K562 (cell line): ENCODE results near the gene ABLIM2. TPM values are rescaled to one million over a fixed set of nuclear protein-coding genes. Genes with fewer than 3 reads are reported as not detected.

ENCODE experiments used
- ATAC-seq: fragments of 200-7000 bp; cut with Tn5 transposase; 3 replicates; pipeline ENCODE4 v1.9.1; 2020; ENCODE audit warnings: moderate library complexity
- BruUV-seq: library from RNA; stranded (reverse); fragments of 400-500 nt; replicated peaks from 2 replicates; lab custom pipeline; 2021; lab: Mats Ljungman, UMichigan
- CTCF ChIA-PET: fragments of 300-600 bp; formaldehyde crosslinking; extraction: SDS; loops from one replicate; lab custom pipeline; 2021; ENCODE audit warnings: low intra/inter-chr PET ratio; lab: Yijun Ruan, JAX
- POLR2A ChIA-PET: fragments of 300-600, 350-650 bp; sonication (Branson Sonifier 250); formaldehyde crosslinking; extraction: SDS; loops from one replicate; lab custom pipeline; 2021; ENCODE audit warnings: antibody characterized with exemption, inconsistent platforms; lab: Yijun Ruan, JAX
- DNase-seq, 4 experiments: peaks; one replicate each; pipeline versions ENCODE4 v3.0.0 to v3.0.0-alpha.2; 2011 to 2018; ENCODE audit warnings: low spot score in 3 of 4, mixed read lengths in 3 of 4; ENCODE audit errors: extremely low read depth in 1 of 4
- FAIRE-seq: peaks from 2 replicates; lab custom pipeline; 2011; peaks lifted over from hg19 to GRCh38; lab: Jason Lieb, UNC
- H2AFZ ChIP-seq: 2 replicates; pipeline ENCODE4 v1.6.0; 2011; ENCODE audit warnings: low read depth, low read length, control low read depth, inconsistent platforms
- H3K27ac ChIP-seq: fragments of 200-600 bp; 3 replicates; pipeline ENCODE4 v1.8.0; 2011; ENCODE audit warnings: low read depth, mild to moderate bottlenecking, control low read depth, inconsistent platforms, low read length, moderate library complexity, mixed read lengths; ENCODE audit errors: extremely low read depth
- H3K27me3 ChIP-seq, 2 experiments: fragments of 300-600 bp in 1 of 2; 2 replicates in 1 of 2; 3 replicates in 1 of 2; pipeline versions ENCODE4 v1.6.0 to v1.8.0; 2011; ENCODE audit warnings: inconsistent platforms in 2 of 2, low read length in 2 of 2, mild to moderate bottlenecking in 1 of 2, mixed read lengths in 1 of 2, moderate library complexity in 1 of 2; ENCODE audit not compliant: control insufficient read depth in 2 of 2, insufficient read depth in 2 of 2
- H3K36me3 ChIP-seq: fragments of 300-600 bp; 3 replicates; pipeline ENCODE4 v1.8.0; 2011; ENCODE audit warnings: mild to moderate bottlenecking, low read length, inconsistent platforms; ENCODE audit not compliant: control insufficient read depth, insufficient read depth
- H3K4me1 ChIP-seq, 2 experiments: fragments of 200-600 bp in 1 of 2; replicated peaks in 1 of 2; 2 replicates in 1 of 2; 3 replicates in 1 of 2; pipeline versions ENCODE4 v1.5.1 to v1.8.0; 2011; ENCODE audit warnings: inconsistent platforms in 2 of 2, low read length in 2 of 2, mild to moderate bottlenecking in 1 of 2, mixed read lengths in 1 of 2, moderate library complexity in 1 of 2; ENCODE audit not compliant: control insufficient read depth in 2 of 2, insufficient read depth in 2 of 2
- H3K4me2 ChIP-seq: 2 replicates; pipeline ENCODE4 v1.6.1; 2011; ENCODE audit warnings: low read length, control low read depth, inconsistent platforms, mixed read lengths; ENCODE audit not compliant: insufficient read depth
- H3K4me3 ChIP-seq: fragments of 200-600 bp; sonication (generic), shearing (Covaris generic); 2 replicates; pipeline ENCODE4 v1.5.1; 2016; ENCODE audit warnings: control low read depth, inconsistent platforms
- H3K79me2 ChIP-seq: fragments of 200-600 bp; 3 replicates; pipeline ENCODE4 v1.8.0; 2011; ENCODE audit warnings: low read length, inconsistent platforms; ENCODE audit not compliant: control insufficient read depth, insufficient read depth
- H3K9ac ChIP-seq, 2 experiments: 2 replicates each; pipeline versions ENCODE4 v1.6.0 to v1.6.1; 2011; ENCODE audit warnings: low read depth in 2 of 2, low read length in 2 of 2, control low read depth in 1 of 2, inconsistent platforms in 1 of 2, mild to moderate bottlenecking in 1 of 2, mixed read lengths in 1 of 2; ENCODE audit not compliant: insufficient read depth in 1 of 2
- H3K9me1 ChIP-seq: one replicate; pipeline ENCODE4 v1.6.0; 2011; ENCODE audit warnings: inconsistent platforms, mild to moderate bottlenecking, low read length, moderate library complexity; ENCODE audit not compliant: control insufficient read depth, insufficient read depth
- H3K9me3 ChIP-seq: replicated peaks from 2 replicates; pipeline ENCODE4 v1.5.1; 2011; ENCODE audit warnings: low read depth, low read length, inconsistent platforms; ENCODE audit not compliant: control insufficient read depth, insufficient read depth
- H4K20me1 ChIP-seq: replicated peaks from 2 replicates; pipeline ENCODE4 v1.6.1; 2011; ENCODE audit warnings: low read length, inconsistent platforms, mixed read lengths; ENCODE audit not compliant: control insufficient read depth, insufficient read depth
- HIVEP1 ChIP-seq: fragments of 250-450 bp; sonication (Bioruptor Pico); IDR thresholded peaks from 2 replicates; pipeline ENCODE4 v1.4.0; 2020; ENCODE audit warnings: mild to moderate bottlenecking
- HMBOX1 ChIP-seq: sonication (generic); IDR thresholded peaks from 2 replicates; pipeline ENCODE4 v1.6.1; 2016
- MYNN ChIP-seq, 2 experiments: sonication (generic); formaldehyde crosslinking in 1 of 2; IDR thresholded peaks; 2 replicates each; pipeline versions ENCODE4 v1.5.0 to v1.6.1; 2016 to 2020; ENCODE audit warnings: antibody characterized with exemption in 1 of 2, missing genetic modification reagents in 1 of 2
- NELFE ChIP-seq: IDR thresholded peaks from 2 replicates; pipeline ENCODE4 v1.6.1; 2011; ENCODE audit warnings: mild to moderate bottlenecking; ENCODE audit not compliant: insufficient read depth, insufficient read length
- NEUROD1 ChIP-seq: fragments of 150-350 bp; IDR thresholded peaks from 2 replicates; pipeline ENCODE4 v1.6.1; 2014; ENCODE audit warnings: borderline replicate concordance, low read length, low read depth; ENCODE audit not compliant: partially characterized antibody
- NFATC3 ChIP-seq: fragments of 450-650 bp; IDR thresholded peaks from 2 replicates; pipeline ENCODE4 v1.6.1; 2017; ENCODE audit warnings: mild to moderate bottlenecking
- PHTF2 ChIP-seq: fragments of 250-450 bp; sonication (Bioruptor Pico); IDR thresholded peaks from 2 replicates; pipeline ENCODE4 v1.5.0; 2021; ENCODE audit warnings: mild to moderate bottlenecking
- SMARCA5 ChIP-seq: fragments of 450-650 bp; IDR thresholded peaks from 2 replicates; pipeline ENCODE4 v1.6.1; 2016
- TGIF2 ChIP-seq: sonication (generic); formaldehyde crosslinking; IDR thresholded peaks from 2 replicates; pipeline ENCODE4 v1.8.1; 2022; ENCODE audit warnings: mild to moderate bottlenecking, missing genetic modification reagents, moderate library complexity
- ZBTB7A ChIP-seq: IDR thresholded peaks from 2 replicates; pipeline ENCODE4 v1.6.1; 2011; ENCODE audit warnings: low read depth, mild to moderate bottlenecking, low read length, moderate library complexity, borderline replicate concordance; ENCODE audit not compliant: control insufficient read depth
- ZFP36 ChIP-seq: fragments of 150-350 bp; IDR thresholded peaks from 2 replicates; pipeline ENCODE4 v1.6.1; 2018; ENCODE audit warnings: low read length, low read depth; ENCODE audit not compliant: partially characterized antibody
- ZNF165 ChIP-seq: fragments of 250-450 bp; sonication (Bioruptor Pico); IDR thresholded peaks from 2 replicates; pipeline ENCODE4 v1.4.0; 2020; ENCODE audit warnings: borderline replicate concordance
- WGBS: fragments of 100-300 bp; shearing (Covaris generic); methylation state at CpG from one replicate; pipeline ENCODE4 v1.1.6; 2016; ENCODE audit warnings: low coverage, mixed read lengths; ENCODE audit not compliant: insufficient coverage; ENCODE audit errors: missing lambda C conversion rate; 5-methylcytosine and 5-hydroxymethylcytosine counted together
- in situ Hi-C: fragments of 300-500 bp; cut with MboI; formaldehyde crosslinking; loops from 4 replicates; pipeline ENCODE4 v1.15.0; 2018; ENCODE audit warnings: inconsistent platforms, mixed read lengths
- intact Hi-C: fragments of 100-400 bp; cut with micrococcal nuclease; formaldehyde crosslinking; loops from 2 replicates; pipeline ENCODE4 v1.14.2; 2022
- polyA plus RNA-seq, 8 experiments: library from polyadenylated mRNA; depleted of rRNA in 4 of 8; stranded (reverse) in 5 of 8; unstranded in 3 of 8; fragments of >200 nt; fragmentation: Nextera tagmentation in 2 of 8; fragmentation: Illumina TruSeq in 1 of 8; extraction: Ambion mirVana in 2 of 8; extraction: Trizol in 1 of 8; gene quantifications; 2 replicates each; pipeline versions ENCODE4 v1.2.1 to v1.2.3, GENCODE V29; 2011 to 2014; ENCODE audit warnings: inconsistent platforms in 1 of 8, missing spikeins in 1 of 8
- total RNA-seq, 7 experiments: library from RNA; depleted of rRNA in 6 of 7; stranded (reverse); fragments of >200 nt in 6 of 7; fragmentation: Illumina TruSeq in 2 of 7; extraction: Trizol in 2 of 7; gene quantifications; 2 replicates each; pipeline versions ENCODE4 v1.2.1 to v1.2.3, GENCODE V29; 2011 to 2021; ENCODE audit warnings: low replicate concordance in 1 of 7
- TF ChIP-seq, protein P1 (sequence below): sonication (generic); formaldehyde crosslinking; IDR thresholded peaks from 2 replicates; pipeline ENCODE4 v1.8.0; 2022; ENCODE audit warnings: missing genetic modification reagents, mild to moderate bottlenecking, moderate library complexity, borderline replicate concordance
- TF ChIP-seq, protein P2 (sequence below): fragments of 200-800 bp; sonication (Bioruptor generic); IDR thresholded peaks from 2 replicates; pipeline ENCODE4 v1.6.1; 2017; ENCODE audit warnings: missing genetic modification characterization, missing compliant biosample characterization
- TF ChIP-seq, protein P3 (sequence below), 2 experiments: fragments of 250-450 bp in 1 of 2; fragments of 450-650 bp in 1 of 2; sonication (Bioruptor Pico) in 1 of 2; IDR thresholded peaks; 2 replicates each; pipeline versions ENCODE4 v1.6.1 to v1.8.0; 2016 to 2021; ENCODE audit warnings: mild to moderate bottlenecking in 2 of 2, moderate library complexity in 2 of 2, missing compliant biosample characterization in 1 of 2, missing genetic modification characterization in 1 of 2

Gene ABLIM2
- total and polyA plus RNA-seq, 9 of the 15 experiments (the other 6 are each of a cell fraction or from before 2014, with no cell fraction given): not detected

GRCh38 chr4:8144359-8144758, 14.3 kb downstream of the ABLIM2 start (continued):
- TF ChIP-seq HMBOX1 (no peak), ZBTB7A (no peak)
- TF ChIP-seq, all 486 proteins: peak for 0

DNA sequence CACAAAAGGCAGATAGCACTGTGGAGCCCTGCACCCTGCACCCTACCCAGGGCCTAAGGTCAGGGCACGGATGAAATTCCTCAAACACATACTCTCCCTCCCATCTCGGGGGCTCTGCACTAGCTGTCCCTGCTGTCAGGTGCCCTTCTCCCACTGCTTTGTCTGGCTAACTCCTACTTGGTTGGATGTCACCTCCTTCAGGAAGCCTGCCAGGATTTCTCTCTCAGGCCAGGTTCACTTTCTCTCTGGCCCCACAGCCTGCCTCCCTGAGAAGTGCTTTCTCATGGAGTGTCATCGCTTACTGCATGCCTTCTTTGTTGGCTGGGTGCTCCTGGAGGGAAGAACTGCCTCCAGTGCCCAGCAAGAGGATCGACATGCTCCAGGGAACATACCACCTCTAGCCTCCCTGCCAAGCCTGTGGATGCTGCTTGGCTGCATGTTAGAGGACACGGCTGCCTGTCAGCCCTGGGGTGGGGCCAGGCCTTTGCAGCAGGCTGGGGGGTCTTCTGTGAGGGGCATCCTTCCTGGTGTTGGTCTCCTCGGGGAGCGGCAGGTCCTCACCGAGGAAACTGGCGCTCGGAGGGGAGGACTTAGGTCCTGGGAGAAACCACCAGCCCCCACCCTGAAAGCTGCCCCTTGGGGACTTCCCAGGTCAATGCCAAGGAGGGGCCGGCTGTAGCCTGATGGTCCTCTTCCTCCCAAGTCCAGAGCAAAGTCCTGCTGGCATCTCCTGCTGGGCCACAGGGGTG, 15.0 kb downstream of the ABLIM2 start:
- WGBS: 4% methylated on average over 11 of the region's 11 CpGs
- in situ Hi-C loops: no loop called here
- no peak for FAIRE-seq
- TF ChIP-seq NFATC3 (no peak), TGIF2 (CRISPR knock-in tag) (no peak), MYNN (IDR thresholded peaks at IDR 0.05) (no peak), MYNN (CRISPR knock-in tag; IDR thresholded peaks at IDR 0.05) (no peak), ZNF165 (no peak), HIVEP1 (CRISPR knock-in tag) (no peak), SMARCA5 (peak; percentile 84), NEUROD1 (no peak), ZFP36 (peak; percentile 99), PHTF2 (no peak), NELFE (no peak)
- TF ChIP-seq, protein P1, sequence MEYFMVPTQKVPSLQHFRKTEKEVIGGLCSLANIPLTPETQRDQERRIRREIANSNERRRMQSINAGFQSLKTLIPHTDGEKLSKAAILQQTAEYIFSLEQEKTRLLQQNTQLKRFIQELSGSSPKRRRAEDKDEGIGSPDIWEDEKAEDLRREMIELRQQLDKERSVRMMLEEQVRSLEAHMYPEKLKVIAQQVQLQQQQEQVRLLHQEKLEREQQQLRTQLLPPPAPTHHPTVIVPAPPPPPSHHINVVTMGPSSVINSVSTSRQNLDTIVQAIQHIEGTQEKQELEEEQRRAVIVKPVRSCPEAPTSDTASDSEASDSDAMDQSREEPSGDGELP (CRISPR knock-in tag): no peak
- TF ChIP-seq, protein P2, sequence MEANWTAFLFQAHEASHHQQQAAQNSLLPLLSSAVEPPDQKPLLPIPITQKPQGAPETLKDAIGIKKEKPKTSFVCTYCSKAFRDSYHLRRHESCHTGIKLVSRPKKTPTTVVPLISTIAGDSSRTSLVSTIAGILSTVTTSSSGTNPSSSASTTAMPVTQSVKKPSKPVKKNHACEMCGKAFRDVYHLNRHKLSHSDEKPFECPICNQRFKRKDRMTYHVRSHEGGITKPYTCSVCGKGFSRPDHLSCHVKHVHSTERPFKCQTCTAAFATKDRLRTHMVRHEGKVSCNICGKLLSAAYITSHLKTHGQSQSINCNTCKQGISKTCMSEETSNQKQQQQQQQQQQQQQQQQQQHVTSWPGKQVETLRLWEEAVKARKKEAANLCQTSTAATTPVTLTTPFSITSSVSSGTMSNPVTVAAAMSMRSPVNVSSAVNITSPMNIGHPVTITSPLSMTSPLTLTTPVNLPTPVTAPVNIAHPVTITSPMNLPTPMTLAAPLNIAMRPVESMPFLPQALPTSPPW: no peak
- TF ChIP-seq, protein P3, sequence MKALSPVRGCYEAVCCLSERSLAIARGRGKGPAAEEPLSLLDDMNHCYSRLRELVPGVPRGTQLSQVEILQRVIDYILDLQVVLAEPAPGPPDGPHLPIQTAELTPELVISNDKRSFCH (CRISPR knock-in tag; IDR thresholded peaks at IDR 0.05): no peak
- TF ChIP-seq, protein P3 (tag; IDR thresholded peaks at IDR 0.05): no peak

More for the DNA sequence above, 15.0 kb downstream of the ABLIM2 start:
- H3K27ac ChIP-seq: no peak overlapping the region
- ATAC-seq (no peak), DNase-seq (no peak)
- no peaks in the 10 kb centered on the region for H3K36me3 ChIP-seq
- ChIA-PET CTCF (no interaction called here), POLR2A (no interaction called here)
- H3K4me3 ChIP-seq: no peak overlapping the region
- no peak overlapping the region for H3K4me2 ChIP-seq
- peak overlapping the region in 1 of 2 experiments; percentile 2; a peak in 1 of 4 replicates for H3K9ac ChIP-seq
- no peak overlapping the region for H2AFZ ChIP-seq
- H3K4me1 ChIP-seq: 0 out of 5 replicates have a peak, but pooled peaks cover 0 to 3% of the 10 kb centered on the region in 2 experiments
- peaks cover 7% of the 10 kb centered on the region; the same call in 1 of the 2 replicates for H4K20me1 ChIP-seq
- no peaks in the 10 kb centered on the region for H3K79me2 ChIP-seq
- BruUV-seq: no TSS peak
- no peaks in the 10 kb centered on the region for H3K9me1 ChIP-seq
- intact Hi-C loops: no loop called here
- peaks cover 19 to 53% of the 10 kb centered on the region in 2 experiments; a peak in 4 of 5 replicates for H3K27me3 ChIP-seq
- H3K9me3 ChIP-seq: no peaks in the 10 kb centered on the region
